Loucy (cell line): ENCODE data around the gene RP2.

Experiments
- H2AFZ ChIP-seq: fragments of 200-600 bp; sonication (generic); 2 replicates; pipeline ENCODE4 v1.6.0; 2016; ENCODE audit warnings: antibody characterized with exemption, mild to moderate bottlenecking, low read length, moderate library complexity
- H3F3A ChIP-seq: fragments of 200-600 bp; 2 replicates; pipeline ENCODE4 v1.6.0; 2016; ENCODE audit warnings: antibody characterized with exemption, low read depth, mild to moderate bottlenecking
- H3K27me3 ChIP-seq: fragments of 200-600 bp; sonication (generic); 2 replicates; pipeline ENCODE4 v1.6.1; 2014; ENCODE audit warnings: low read length, mild to moderate bottlenecking; ENCODE audit not compliant: insufficient read depth, poor library complexity, severe bottlenecking
- H3K36me3 ChIP-seq: fragments of 200-600 bp; sonication (generic); 2 replicates; pipeline ENCODE4 v1.6.1; 2016; ENCODE audit warnings: low read length; ENCODE audit not compliant: insufficient read depth
- H3K4me1 ChIP-seq: fragments of 200-600 bp; sonication (generic); 2 replicates; pipeline ENCODE4 v1.5.1; 2014; ENCODE audit warnings: low read length, mild to moderate bottlenecking; ENCODE audit not compliant: insufficient read depth, poor library complexity, severe bottlenecking
- H3K4me2 ChIP-seq: fragments of 200-600 bp; sonication (generic); 2 replicates; pipeline ENCODE4 v1.6.0; 2014; ENCODE audit warnings: antibody characterized with exemption, low read length, low read depth, mild to moderate bottlenecking; ENCODE audit not compliant: poor library complexity, severe bottlenecking
- H3K4me3 ChIP-seq: fragments of 200-600 bp; sonication (generic); 2 replicates; pipeline ENCODE4 v1.5.1; 2014; ENCODE audit warnings: low read length, mild to moderate bottlenecking, mixed read lengths; ENCODE audit not compliant: poor library complexity, severe bottlenecking
- H3K79me2 ChIP-seq: fragments of 200-600 bp; sonication (generic); 2 replicates; pipeline ENCODE4 v1.6.1; 2014; ENCODE audit warnings: low read length; ENCODE audit not compliant: insufficient read depth
- H3K9ac ChIP-seq: fragments of 200-600 bp; sonication (generic); 2 replicates; pipeline ENCODE4 v1.6.0; 2014; ENCODE audit warnings: mild to moderate bottlenecking, low read depth, low read length, moderate library complexity; ENCODE audit not compliant: poor library complexity, severe bottlenecking
- H3K9me2 ChIP-seq: fragments of 200-600 bp; sonication (generic); replicated peaks from 2 replicates; pipeline ENCODE4 v1.6.1; 2016; ENCODE audit warnings: low read depth, low read length, mixed read lengths
- H3K9me3 ChIP-seq: fragments of 200-600 bp; sonication (generic); 2 replicates; pipeline ENCODE4 v1.6.1; 2014; ENCODE audit warnings: mild to moderate bottlenecking, antibody characterized with exemption, low read length, low read depth; ENCODE audit not compliant: insufficient read depth
- H4K20me1 ChIP-seq: fragments of 200-600 bp; sonication (generic); 2 replicates; pipeline ENCODE4 v1.6.0; 2014; ENCODE audit warnings: antibody characterized with exemption, low read length, mild to moderate bottlenecking; ENCODE audit not compliant: insufficient read depth, poor library complexity, severe bottlenecking
- CTCF ChIP-seq: fragments of 200-600 bp; sonication (generic); conservative IDR thresholded peaks from 2 replicates; pipeline ENCODE4 v1.5.1; 2014; ENCODE audit warnings: mild to moderate bottlenecking, antibody characterized with exemption, low read length
- EZH2phosphoT487 ChIP-seq: fragments of 200-600 bp; IDR thresholded peaks from 2 replicates; pipeline ENCODE4 v1.6.1; 2018; ENCODE audit warnings: antibody characterized with exemption, mild to moderate bottlenecking, moderate library complexity, borderline replicate concordance

Gene RP2

GRCh38 chrX:46803140-46803539, 33.7 kb upstream of the RP2 start:
- Histone ChIP-seq H3K79me2 (no peaks in the 10 kb centered on the region), H3K9me3 (no peaks in the 10 kb centered on the region), H3K9me2 (no peaks in the 10 kb centered on the region), H3F3A (no peaks in the 10 kb centered on the region), H2AFZ (no peak overlapping the region), H3K9ac (no peak overlapping the region), H3K4me2 (no peak overlapping the region), H3K4me1 (no peaks in the 10 kb centered on the region), H3K4me3 (no peak overlapping the region), H3K27me3 (no peaks in the 10 kb centered on the region), H4K20me1 (no peaks in the 10 kb centered on the region), H3K36me3 (no peaks in the 10 kb centered on the region)
- peak; percentile 35 for TF ChIP-seq CTCF
- no peak for TF ChIP-seq EZH2phosphoT487

- TF ChIP-seq EZH2phosphoT487 (no peak), CTCF (no peak)
- no peak overlapping the region for H3K4me3 ChIP-seq
- H4K20me1 ChIP-seq: no peaks in the 10 kb centered on the region
- no peaks in the 10 kb centered on the region for H3K79me2 ChIP-seq
- H3K36me3 ChIP-seq: no peaks in the 10 kb centered on the region
- no peaks in the 10 kb centered on the region for H3K9me2 ChIP-seq
- H3K4me1 ChIP-seq: no peaks in the 10 kb centered on the region
- H3K9ac ChIP-seq: no peak overlapping the region
- H3K27me3 ChIP-seq: no peaks in the 10 kb centered on the region
- H3K4me2 ChIP-seq: no peak overlapping the region
- no peak overlapping the region for H2AFZ ChIP-seq
- no peaks in the 10 kb centered on the region for H3F3A ChIP-seq
- no peaks in the 10 kb centered on the region for H3K9me3 ChIP-seq
Measured at GRCh38 chrX:46805270-46805669, 31.6 kb upstream of the RP2 start.

GRCh38 chrX:46811121-46811520, 25.7 kb upstream of the RP2 start:
- H3K79me2 ChIP-seq: no peaks in the 10 kb centered on the region

More at GRCh38 chrX:46811121-46811520, 25.7 kb upstream of the RP2 start:
- Histone ChIP-seq H3K4me3 (no peak overlapping the region), H3F3A (no peaks in the 10 kb centered on the region), H3K27me3 (no peaks in the 10 kb centered on the region), H3K4me2 (no peak overlapping the region), H3K36me3 (no peaks in the 10 kb centered on the region), H3K9me3 (no peaks in the 10 kb centered on the region), H3K9me2 (no peaks in the 10 kb centered on the region), H3K4me1 (no peaks in the 10 kb centered on the region), H4K20me1 (no peaks in the 10 kb centered on the region), H2AFZ (no peak overlapping the region), H3K9ac (no peak overlapping the region)
- no peak for TF ChIP-seq EZH2phosphoT487
- no peak for TF ChIP-seq CTCF
